ENCODE results near the gene PI4KA.
"Not testable (repeated sequence)": the region's sequence is repeated elsewhere in the genome, so short reads cannot be mapped to it uniquely, and the experiment has no call there.

The PI4KA gene

GRCh38 chr22:20773793-20774212, 84.8 kb downstream of the PI4KA start, which contains the start of gene SERPIND1:
SERPIND1 (plus strand) TSS chr22:20774113; CDS start chr22:20779313, 5,200 bp downstream.
- DNase-seq: no peak

- DNase-seq: no peak
These were observed 86.5 kb downstream of the PI4KA start for GRCh38 chr22:20771918-20772625.

- not testable (repeated sequence) for DNase-seq
These were observed 89.2 kb downstream of the PI4KA start for GRCh38 chr22:20769496-20769826.

GRCh38 chr22:20766530-20766929, 92.1 kb downstream of the PI4KA start:
- no peak for DNase-seq

- no peak for DNase-seq
These were observed 92.7 kb downstream of the PI4KA start for GRCh38 chr22:20765938-20766337.

GRCh38 chr22:20764729-20765128, 93.9 kb downstream of the PI4KA start:
- DNase-seq: no peak

- no peak for DNase-seq
These were observed 94.2 kb downstream of the PI4KA start for GRCh38 chr22:20764471-20764720.

GRCh38 chr22:20763630-20764470, 94.8 kb downstream of the PI4KA start:
- DNase-seq: no peak

GRCh38 chr22:20762233-20762796, 96.3 kb downstream of the PI4KA start:
- no peak for DNase-seq

- no peak for DNase-seq
These were observed 97.1 kb downstream of the PI4KA start for GRCh38 chr22:20761536-20761935.

GRCh38 chr22:20760084-20760483, 98.5 kb downstream of the PI4KA start:
- no peak for DNase-seq

- DNase-seq: no peak
These were observed 99.9 kb downstream of the PI4KA start for GRCh38 chr22:20758688-20759087.

- DNase-seq: no peak
These were observed 101.8 kb downstream of the PI4KA start for GRCh38 chr22:20756846-20757245.

GRCh38 chr22:20752873-20753272, 105.7 kb downstream of the PI4KA start:
- DNase-seq: no peak

GRCh38 chr22:20752104-20752741, 106.4 kb downstream of the PI4KA start:
- DNase-seq: no peak

GRCh38 chr22:20751185-20751851, 107.3 kb downstream of the PI4KA start:
- DNase-seq: no peak

GRCh38 chr22:20750461-20751184, 108.0 kb downstream of the PI4KA start:
- peak; percentile 47 to 56 for DNase-seq

- no peak for DNase-seq
These were observed 109.2 kb downstream of the PI4KA start for GRCh38 chr22:20749453-20749852.

- no peak for DNase-seq
These were observed 109.7 kb downstream of the PI4KA start for GRCh38 chr22:20748731-20749428.

GRCh38 chr22:20748082-20748481, 110.5 kb downstream of the PI4KA start:
- no peak for DNase-seq

- no peak for DNase-seq
These were observed 111.4 kb downstream of the PI4KA start for GRCh38 chr22:20747223-20747622.

Measured in activated CD4-positive, alpha-beta T cell treated with anti-CD3 and anti-CD28 coated beads, Interleukin-2, amount 50 U/mL, for 48 hours (primary cell).